Colonic mucosa (tissue), 4 donors: ENCODE results near the gene SCCPDH. TPM values are rescaled to one million over a fixed set of nuclear protein-coding genes. Genes with fewer than 3 reads are reported as not detected.

ENCODE experiments used
- DNase-seq: peaks from one replicate; pipeline ENCODE4 v3.0.0-alpha.2; 2020
- H3K27ac ChIP-seq: fragments of 200-600 bp; one replicate; pipeline ENCODE4 v1.8.0; 2021
- H3K27me3 ChIP-seq: fragments of 200-600 bp; one replicate; pipeline ENCODE4 v1.8.0; 2021
- H3K36me3 ChIP-seq: fragments of 200-600 bp; one replicate; pipeline ENCODE4 v1.8.0; 2021
- H3K4me1 ChIP-seq: fragments of 200-600 bp; one replicate; pipeline ENCODE4 v1.8.0; 2021; ENCODE audit warnings: mild to moderate bottlenecking
- H3K4me3 ChIP-seq: fragments of 200-600 bp; one replicate; pipeline ENCODE4 v1.8.0; 2021
- H3K9ac ChIP-seq, 2 donors: one replicate each; pipeline ENCODE4 v1.7.0; 2013; ENCODE audit warnings: control low read depth in 2 of 2, low read depth in 2 of 2, low read length in 2 of 2
- H3K9me3 ChIP-seq: fragments of 200-600 bp; one replicate; pipeline ENCODE4 v1.8.0; 2021
- intact Hi-C: fragments of 100-400 bp; cut with DNase I; formaldehyde crosslinking; loops from one replicate; pipeline ENCODE4 v1.14.1; 2022
- total RNA-seq, 2 donors: library from RNA; stranded (reverse); fragmentation: NEBNext Ultra II Directional in 1 of 2; extraction: Animal tissue kit (Norgen Biotek cat#: 25700) in 1 of 2; gene quantifications; one replicate each; pipeline ENCODE4 v1.2.1, GENCODE V29; 2021
- TF ChIP-seq, protein P1 (sequence below): fragments of 200-600 bp; IDR thresholded peaks from one replicate; pipeline ENCODE4 v1.8.0; 2022; ENCODE audit warnings: antibody characterized with exemption, mild to moderate bottlenecking
- donor health status: healthy.
- donor health status: DM: no; HTN: no; CAD: no.
- donor health status: DM: no; HTN: no; CAD: no.

Gene SCCPDH
- total RNA-seq, 2 donors from 2014 or later = 29.9 to 40.1 TPM

DNA sequence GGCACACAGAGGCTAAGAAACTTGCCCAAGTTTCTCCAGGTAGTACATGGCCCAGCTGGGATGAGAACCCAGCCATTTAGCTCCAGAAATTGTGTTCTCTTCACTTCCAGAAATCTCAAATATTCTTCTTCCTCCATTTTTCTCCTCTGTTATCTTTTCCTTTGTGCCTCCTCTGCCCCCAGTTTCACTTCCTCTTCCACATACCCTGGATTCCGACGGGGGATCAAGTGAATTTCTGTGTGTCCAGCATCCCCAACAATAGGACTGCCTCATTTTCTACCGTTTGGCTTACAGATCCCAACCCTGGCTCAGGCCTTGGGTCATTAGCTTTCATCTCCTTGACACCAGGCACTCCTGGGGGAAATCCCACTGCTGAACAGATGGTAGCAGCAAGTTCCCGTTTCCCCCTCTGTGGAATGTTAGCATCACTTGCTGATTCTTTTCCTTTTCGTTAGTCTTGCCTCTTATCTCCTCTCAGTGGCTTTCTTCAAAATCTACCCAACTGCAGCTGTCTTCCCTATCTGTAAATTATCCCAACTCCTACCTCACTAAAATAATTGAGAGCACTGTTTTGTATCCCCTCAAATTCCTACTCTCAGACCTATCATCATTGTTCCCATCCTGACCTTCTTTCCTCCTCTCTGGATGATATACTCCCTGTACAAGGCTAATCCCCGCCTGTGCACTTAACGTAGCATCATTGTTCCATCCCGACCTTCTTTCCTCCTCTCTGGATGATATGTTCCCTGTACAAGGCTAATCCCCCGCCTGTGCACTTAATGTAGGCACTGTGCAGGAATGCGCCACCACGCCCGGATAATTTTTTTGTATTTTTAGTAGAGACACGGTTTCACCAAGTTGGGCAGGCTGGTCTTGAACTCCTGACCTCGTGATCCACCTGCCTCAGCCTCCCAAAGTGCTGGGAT lies 36.5 kb downstream of the SCCPDH start:
- no peak overlapping the region for H3K9ac ChIP-seq
- no peaks in the 10 kb centered on the region for H3K4me1 ChIP-seq
- H3K27me3 ChIP-seq = no peaks in the 10 kb centered on the region
- no peaks in the 10 kb centered on the region for H3K9me3 ChIP-seq
- DNase-seq = no peak
- no peaks in the 10 kb centered on the region for H3K36me3 ChIP-seq
- H3K27ac ChIP-seq = no peak overlapping the region
- intact Hi-C loops = no loop called here
- TF ChIP-seq, protein P1, sequence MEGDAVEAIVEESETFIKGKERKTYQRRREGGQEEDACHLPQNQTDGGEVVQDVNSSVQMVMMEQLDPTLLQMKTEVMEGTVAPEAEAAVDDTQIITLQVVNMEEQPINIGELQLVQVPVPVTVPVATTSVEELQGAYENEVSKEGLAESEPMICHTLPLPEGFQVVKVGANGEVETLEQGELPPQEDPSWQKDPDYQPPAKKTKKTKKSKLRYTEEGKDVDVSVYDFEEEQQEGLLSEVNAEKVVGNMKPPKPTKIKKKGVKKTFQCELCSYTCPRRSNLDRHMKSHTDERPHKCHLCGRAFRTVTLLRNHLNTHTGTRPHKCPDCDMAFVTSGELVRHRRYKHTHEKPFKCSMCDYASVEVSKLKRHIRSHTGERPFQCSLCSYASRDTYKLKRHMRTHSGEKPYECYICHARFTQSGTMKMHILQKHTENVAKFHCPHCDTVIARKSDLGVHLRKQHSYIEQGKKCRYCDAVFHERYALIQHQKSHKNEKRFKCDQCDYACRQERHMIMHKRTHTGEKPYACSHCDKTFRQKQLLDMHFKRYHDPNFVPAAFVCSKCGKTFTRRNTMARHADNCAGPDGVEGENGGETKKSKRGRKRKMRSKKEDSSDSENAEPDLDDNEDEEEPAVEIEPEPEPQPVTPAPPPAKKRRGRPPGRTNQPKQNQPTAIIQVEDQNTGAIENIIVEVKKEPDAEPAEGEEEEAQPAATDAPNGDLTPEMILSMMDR = no peak
- no peak overlapping the region for H3K4me3 ChIP-seq

DNA sequence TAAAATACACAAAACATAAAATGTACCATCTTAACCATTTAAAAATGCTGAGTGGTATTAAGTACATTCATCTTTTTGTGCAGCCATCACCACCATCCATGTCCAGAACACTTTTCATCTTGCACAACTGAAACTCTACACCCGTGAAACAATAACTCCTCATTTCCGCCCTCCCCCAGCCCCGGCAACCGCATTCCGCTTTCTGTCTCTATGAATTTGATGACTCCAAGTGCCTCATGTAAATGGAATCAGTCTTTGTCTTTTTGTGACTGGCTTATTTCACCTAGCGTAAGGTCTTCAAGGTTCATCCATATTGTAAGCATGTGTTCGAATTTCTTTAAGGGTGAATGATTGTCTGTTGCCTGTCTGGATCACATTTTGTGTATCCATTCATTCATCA lies 37.2 kb downstream of the SCCPDH start:
- Histone ChIP-seq H3K9ac (no peak overlapping the region), H3K27me3 (no peaks in the 10 kb centered on the region), H3K27ac (no peak overlapping the region), H3K4me3 (no peak overlapping the region), H3K9me3 (no peaks in the 10 kb centered on the region), H3K4me1 (no peaks in the 10 kb centered on the region), H3K36me3 (no peaks in the 10 kb centered on the region)
- DNase-seq = no peak
- TF ChIP-seq, protein P1 = no peak
- intact Hi-C loops = no loop called here

DNA sequence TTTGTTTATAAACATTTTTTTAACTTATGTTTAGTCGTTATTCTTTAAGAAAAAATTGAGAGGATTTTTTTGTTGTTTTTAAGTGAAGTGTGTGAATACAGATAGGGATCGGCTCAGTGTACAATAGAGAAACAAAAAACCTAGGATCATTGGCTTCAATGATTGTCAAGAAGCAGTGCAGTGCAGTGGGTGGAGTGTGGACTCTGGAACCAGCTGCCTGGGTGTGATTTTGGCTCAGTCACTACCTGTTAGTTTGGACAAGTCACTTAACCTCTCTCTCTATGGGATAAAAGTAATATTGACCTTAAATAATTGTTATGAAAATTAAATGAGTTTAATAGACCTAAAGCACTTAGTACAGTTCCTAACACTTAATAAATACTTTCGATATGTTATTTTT lies 41.3 kb downstream of the SCCPDH start:
- H3K27me3 ChIP-seq = no peaks in the 10 kb centered on the region
- H3K4me3 ChIP-seq = no peak overlapping the region
- no peaks in the 10 kb centered on the region for H3K36me3 ChIP-seq
- TF ChIP-seq, protein P1 = no peak
- no peaks in the 10 kb centered on the region for H3K9me3 ChIP-seq
- H3K9ac ChIP-seq = no peak overlapping the region
- peak overlapping the region; percentile 18 for H3K27ac ChIP-seq
- intact Hi-C loops = no loop called here
- no peaks in the 10 kb centered on the region for H3K4me1 ChIP-seq
- peak; percentile 60 for DNase-seq

GRCh38 chr1:246768403-246769020 lies 44.3 kb downstream of the SCCPDH start:
- intact Hi-C loops = no loop called here
- H3K9ac ChIP-seq = no peak overlapping the region

GRCh38 chr1:246769306-246769705 lies 45.1 kb downstream of the SCCPDH start:
- intact Hi-C loops = no loop called here
- no peaks in the 10 kb centered on the region for H3K36me3 ChIP-seq
- TF ChIP-seq, protein P1 = no peak
- no peaks in the 10 kb centered on the region for H3K27me3 ChIP-seq
- no peaks in the 10 kb centered on the region for H3K9me3 ChIP-seq
- peak; percentile 27 for DNase-seq
- H3K9ac ChIP-seq = no peak overlapping the region
- no peaks in the 10 kb centered on the region for H3K4me1 ChIP-seq
- H3K4me3 ChIP-seq = no peak overlapping the region
- H3K27ac ChIP-seq = no peak overlapping the region

More at GRCh38 chr1:246768403-246769020, 44.3 kb downstream of the SCCPDH start:
- Histone ChIP-seq H3K4me3 (no peak overlapping the region), H3K27me3 (no peaks in the 10 kb centered on the region), H3K9me3 (no peaks in the 10 kb centered on the region), H3K27ac (no peak overlapping the region), H3K36me3 (no peaks in the 10 kb centered on the region), H3K4me1 (no peaks in the 10 kb centered on the region)
- no peak for DNase-seq
- TF ChIP-seq, protein P1 = no peak
